Superior temporal gyrus (tissue), 1 donor: ENCODE data around the gene ZBTB17.
"Not testable (repeated sequence)": the region's sequence is repeated elsewhere in the genome, so short reads cannot be mapped to it uniquely, and the experiment has no call there.

Experiments used
- DNase-seq: peaks from one replicate; pipeline ENCODE4 v3.0.0-alpha.2; 2016; ENCODE audit errors: extremely low spot score

ZBTB17 gene

GRCh38 chr1:15988856-15989736 is 13.2 kb upstream of the ZBTB17 start:
- DNase-seq = no peak

- no peak for DNase-seq
These were observed 9.9 kb upstream of the ZBTB17 start for GRCh38 chr1:15985611-15986297.

GRCh38 chr1:15983275-15983674 is 7.4 kb upstream of the ZBTB17 start:
- no peak for DNase-seq

GRCh38 chr1:15981679-15982078 is 5.8 kb upstream of the ZBTB17 start:
- no peak for DNase-seq

- DNase-seq = not testable (repeated sequence)
These were observed 2.0 kb upstream of the ZBTB17 start for GRCh38 chr1:15977947-15978346.

- DNase-seq = peak; percentile 35
These were observed 520 bp downstream of the ZBTB17 start for GRCh38 chr1:15975358-15975804.

GRCh38 chr1:15974855-15975254 is 1.0 kb downstream of the ZBTB17 start:
- DNase-seq = no peak

- DNase-seq = no peak
These were observed 2.1 kb downstream of the ZBTB17 start for GRCh38 chr1:15973772-15974171.

- DNase-seq = no peak
These were observed 3.5 kb downstream of the ZBTB17 start for GRCh38 chr1:15972409-15972808.

GRCh38 chr1:15970911-15971310 is 5.0 kb downstream of the ZBTB17 start:
- DNase-seq = no peak

GRCh38 chr1:15969321-15969880 is 6.5 kb downstream of the ZBTB17 start:
- DNase-seq = no peak

- peak; percentile 44 for DNase-seq
These were observed 7.7 kb downstream of the ZBTB17 start for GRCh38 chr1:15968172-15968571.

- no peak for DNase-seq
These were observed 9.0 kb downstream of the ZBTB17 start for GRCh38 chr1:15966956-15967344.

GRCh38 chr1:15966081-15966955 is 9.6 kb downstream of the ZBTB17 start:
- DNase-seq = peak; percentile 74

GRCh38 chr1:15965228-15965767 is 10.6 kb downstream of the ZBTB17 start:
- peak; percentile 95 for DNase-seq

- peak; percentile 23 for DNase-seq
These were observed 11.8 kb downstream of the ZBTB17 start for GRCh38 chr1:15963968-15964648.

GRCh38 chr1:15963363-15963967 is 12.4 kb downstream of the ZBTB17 start:
- peak; percentile 17 for DNase-seq

GRCh38 chr1:15962671-15963362 is 13.1 kb downstream of the ZBTB17 start:
- DNase-seq = no peak

- peak; percentile 54 for DNase-seq
These were observed 13.7 kb downstream of the ZBTB17 start for GRCh38 chr1:15962176-15962575.

- DNase-seq = no peak
These were observed 14.4 kb downstream of the ZBTB17 start for GRCh38 chr1:15961492-15961891.
